ENCODE measurements around the gene PDP2.
A peak's percentile ranks its signal among the peaks of the same experiment; 100 is the strongest.
"Not testable (repeated sequence)": the region's sequence is repeated elsewhere in the genome, so short reads cannot be mapped to it uniquely, and the experiment has no call there.

PDP2 gene

DNA sequence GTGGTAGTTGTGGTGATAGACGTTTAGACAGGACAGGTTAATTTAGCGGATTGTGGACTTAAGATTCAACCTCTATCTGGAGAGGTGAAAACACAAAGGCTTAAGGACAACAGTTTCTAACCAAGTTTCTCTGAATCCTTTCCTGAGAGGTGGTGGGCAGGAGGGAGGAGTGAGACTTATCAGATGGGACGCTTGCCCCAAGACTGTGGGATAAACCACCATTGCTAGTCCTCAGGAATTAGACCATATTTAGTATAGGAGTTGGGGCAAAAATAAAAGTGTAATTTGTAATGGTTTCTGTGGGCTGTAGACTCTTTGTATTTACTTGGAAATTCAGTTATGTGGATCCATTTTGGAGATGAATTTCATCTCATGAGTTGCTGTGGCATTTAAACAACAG is 6.6 kb downstream of the PDP2 start:
- no peak for DNase-seq

DNA sequence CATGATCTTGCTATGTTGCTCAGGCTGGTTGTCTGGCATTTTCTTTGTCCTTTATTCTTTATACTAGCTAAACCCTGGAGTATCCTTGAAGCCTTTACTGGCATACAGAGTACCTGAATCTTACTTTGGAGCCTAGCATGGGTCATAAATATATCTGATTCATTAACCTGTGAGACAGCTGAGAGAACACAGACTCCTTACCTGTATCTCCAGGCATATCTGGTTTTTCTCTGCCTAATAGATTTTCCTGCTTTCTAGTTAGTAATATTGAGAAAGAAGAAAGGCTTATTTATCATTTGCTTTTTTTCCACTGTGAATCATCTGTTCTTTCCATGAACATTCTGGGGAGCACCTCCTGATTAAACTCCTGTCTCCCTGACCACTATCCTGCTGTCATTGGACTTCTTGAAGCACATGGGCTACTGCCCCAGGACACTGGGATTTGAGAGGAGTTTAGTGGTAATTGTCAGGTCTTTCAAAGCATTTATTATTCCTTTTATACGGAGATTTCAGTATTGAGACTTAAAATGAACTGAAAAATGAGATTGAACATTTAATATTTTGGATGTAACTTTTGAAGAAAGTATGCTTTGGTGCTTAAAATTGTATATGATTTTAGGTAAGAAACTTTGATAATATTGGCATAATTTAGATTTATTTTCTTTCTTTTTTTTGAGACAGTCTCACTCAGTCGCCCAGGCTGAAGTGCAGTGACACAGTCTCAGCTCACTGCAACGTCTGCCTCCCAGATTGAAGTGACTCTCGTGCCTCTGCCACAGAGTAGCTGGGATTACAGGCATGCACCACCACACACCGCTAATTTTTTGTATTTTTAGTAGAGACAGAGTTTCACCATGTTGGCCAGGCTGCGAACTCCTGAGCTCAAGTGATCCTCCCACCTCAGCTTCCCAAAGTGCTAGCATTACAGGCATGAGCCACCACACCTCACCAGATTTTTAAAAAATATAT is 8.6 kb downstream of the PDP2 start:
- DNase-seq = no peak

DNA sequence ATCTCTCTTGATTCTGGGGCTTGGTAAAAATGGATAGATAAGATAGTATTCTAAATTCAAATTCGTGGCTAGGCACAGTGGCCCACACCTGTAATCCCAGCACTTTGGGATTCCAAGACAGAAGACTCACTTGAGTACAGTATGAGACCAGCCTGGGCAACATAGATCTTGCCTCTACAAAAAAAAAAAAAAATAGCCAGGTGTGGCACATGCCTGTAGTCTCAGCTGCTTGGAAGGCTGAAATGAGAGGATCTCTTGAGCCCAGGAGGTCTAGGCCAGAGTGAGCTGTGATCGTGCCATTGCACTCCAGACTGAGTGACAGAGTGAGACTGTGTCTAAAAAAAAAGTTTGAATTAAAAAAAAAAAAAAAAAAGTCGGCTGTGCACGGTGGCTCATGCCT is 9.3 kb downstream of the PDP2 start:
- DNase-seq = no peak

DNA sequence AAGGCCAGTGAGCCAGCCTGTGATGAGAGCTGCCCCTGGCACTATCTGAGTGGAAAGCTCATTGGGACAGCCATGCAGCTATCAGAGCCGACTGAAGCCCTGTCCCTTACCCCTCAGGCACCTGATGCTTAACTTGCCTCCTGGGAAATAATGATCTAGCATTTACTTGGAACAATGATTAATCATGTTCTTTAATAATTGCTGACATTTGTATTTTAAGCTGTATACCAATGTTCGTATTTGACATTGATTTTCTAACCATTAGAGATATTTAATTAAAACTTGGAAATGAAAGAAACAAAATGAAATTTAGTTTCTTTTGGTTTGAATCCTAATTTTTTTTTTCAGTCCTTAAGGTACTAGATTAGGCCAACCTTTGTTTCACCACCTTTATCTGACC is 10.5 kb downstream of the PDP2 start:
- no peak for DNase-seq

DNA sequence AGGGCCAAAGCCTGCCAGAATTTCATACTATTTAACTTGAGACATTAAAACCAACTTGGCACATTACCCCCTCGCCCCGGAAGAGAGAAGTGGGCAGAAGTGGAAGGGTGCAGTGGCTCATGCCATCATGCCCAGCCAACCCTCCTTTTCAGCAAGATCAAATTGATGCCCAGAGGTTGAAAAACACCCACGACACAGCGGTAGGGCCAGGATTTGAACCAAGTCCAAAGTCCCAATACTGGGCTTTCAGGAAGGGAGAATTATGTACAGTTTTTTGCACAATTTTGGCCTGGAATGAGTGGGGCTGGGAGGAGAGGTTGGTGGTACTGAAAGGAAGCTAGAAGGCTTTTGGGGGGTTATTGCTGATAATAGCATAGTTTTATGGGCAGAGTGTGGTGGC is 11.0 kb downstream of the PDP2 start:
- DNase-seq = no peak

DNA sequence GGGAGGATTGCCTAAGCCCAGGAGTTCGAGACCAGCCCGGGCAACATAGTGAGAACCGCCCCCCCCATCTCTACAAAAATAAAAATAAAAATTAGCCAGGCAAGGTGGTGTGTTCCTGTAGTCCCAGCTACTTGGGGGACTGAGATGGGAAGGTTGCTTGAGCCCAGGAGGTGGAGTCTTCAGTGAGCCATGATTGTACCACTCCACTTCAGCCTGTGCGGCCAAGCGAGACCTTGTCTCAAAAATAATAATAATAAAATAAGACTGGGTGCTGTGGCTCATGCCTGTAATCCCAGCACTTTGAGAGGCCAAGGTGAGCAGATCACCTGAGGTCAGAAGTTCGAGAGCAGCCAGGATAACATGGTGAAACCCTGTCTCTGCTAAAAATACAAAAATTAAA is 11.5 kb downstream of the PDP2 start:
- DNase-seq = no peak

DNA sequence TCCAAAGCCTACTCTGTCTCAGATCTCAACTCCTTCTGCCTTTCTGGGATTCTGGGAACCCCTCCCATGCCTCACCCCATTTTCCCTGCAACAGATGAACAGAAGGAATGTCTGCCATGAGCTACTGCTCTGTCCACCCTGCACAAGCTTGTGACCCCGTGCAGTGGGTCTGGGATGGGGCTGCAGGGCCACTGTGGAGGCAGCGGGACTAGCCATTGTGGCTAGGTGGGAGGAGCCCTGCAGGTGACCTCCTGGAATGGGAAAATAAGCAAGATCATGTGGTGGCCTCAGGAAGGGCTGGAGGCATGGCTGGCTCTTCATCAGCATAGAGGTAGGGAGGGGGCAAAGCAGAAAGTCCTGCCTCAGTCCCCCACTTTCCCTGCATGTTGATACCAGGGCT is 13.7 kb downstream of the PDP2 start:
- DNase-seq = no peak

DNA sequence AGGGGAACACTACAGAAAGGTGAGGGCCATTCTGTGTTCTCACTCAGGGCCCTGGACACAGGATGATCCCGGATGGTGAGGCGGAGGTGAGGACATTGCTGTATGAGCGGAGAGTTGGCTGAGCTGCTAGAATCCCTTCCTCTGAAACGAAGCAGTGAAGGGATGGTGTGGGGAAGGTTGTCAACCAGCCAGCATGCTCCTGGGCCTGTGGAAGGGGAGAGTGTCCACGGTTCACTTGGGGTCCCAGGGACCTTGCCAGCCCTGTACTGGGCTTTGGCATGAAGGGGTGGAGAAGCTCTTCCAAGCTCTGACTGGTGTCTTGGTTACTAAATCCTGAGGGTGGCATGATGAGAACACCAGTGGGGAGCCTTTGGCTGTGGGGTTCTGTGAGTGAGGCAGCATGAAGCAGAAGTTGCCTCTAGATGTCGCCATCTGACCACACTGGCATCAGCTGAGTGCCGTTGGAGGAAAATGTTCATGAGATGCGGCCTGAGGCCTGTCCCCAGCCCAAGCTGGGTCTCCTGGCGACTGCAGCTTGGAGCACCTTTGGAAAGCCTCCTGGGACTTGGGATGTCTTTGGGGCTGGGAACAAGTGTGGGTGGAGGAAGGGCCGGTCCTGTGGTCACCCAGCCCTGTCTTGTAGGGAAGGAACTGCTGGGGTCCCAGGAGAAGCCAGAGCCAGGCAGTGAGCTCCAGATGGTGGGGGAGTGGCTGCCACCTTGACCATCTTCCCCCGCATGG is 14.8 kb downstream of the PDP2 start:
- peak; percentile 60 for DNase-seq

DNA sequence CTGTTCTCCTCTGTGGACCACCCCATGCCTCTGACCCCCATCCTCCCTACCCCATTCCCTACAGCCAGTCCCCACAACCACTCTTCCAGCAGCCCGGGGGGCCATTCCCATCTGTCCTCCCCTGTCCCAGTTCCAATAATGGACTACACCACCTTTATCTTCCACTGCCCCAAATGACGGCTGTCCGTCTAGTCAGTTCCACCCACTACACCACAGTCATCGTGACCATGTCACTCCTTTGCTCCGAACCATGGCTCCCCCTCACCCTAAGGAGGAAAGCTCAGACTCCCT is 15.3 kb downstream of the PDP2 start:
- DNase-seq = no peak

DNA sequence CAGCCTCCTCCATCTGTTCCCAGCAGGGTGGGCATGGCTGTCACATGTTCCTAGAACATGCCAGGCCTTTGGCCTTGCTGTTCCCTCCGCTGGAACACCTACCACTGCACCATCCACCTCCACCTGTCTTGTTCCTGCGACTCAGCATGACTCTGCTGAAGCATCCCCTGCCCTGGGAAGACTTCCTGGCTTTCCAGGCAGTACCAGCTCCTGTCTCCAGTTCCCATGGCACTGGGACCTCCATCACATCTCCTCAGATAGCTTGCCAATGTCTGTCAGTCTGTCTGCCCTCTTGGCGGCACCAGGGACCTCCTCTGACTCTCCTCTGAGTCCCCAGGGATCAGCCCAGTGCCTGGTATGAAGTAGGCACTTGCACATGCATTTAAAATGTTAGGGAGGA is 15.7 kb downstream of the PDP2 start:
- no peak for DNase-seq

DNA sequence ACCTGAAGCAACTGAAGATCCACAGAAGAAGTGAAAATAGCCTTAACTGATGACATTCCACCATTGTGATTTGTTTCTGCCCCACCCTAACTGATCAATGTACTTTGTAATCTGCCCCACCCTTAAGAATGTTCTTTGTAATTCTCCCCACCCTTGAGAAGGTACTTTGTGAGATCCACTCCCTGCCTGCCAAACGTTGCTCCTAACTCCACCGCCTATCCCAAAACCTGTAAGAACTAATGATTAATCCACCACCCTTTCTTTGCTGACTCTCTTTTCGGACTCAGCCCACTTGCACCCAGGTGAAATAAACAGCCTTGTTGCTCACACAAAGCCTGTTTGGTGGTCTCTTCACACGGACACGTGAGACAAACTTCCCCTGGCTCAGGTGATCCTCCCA is 16.4 kb downstream of the PDP2 start:
- not testable (repeated sequence) for DNase-seq

DNA sequence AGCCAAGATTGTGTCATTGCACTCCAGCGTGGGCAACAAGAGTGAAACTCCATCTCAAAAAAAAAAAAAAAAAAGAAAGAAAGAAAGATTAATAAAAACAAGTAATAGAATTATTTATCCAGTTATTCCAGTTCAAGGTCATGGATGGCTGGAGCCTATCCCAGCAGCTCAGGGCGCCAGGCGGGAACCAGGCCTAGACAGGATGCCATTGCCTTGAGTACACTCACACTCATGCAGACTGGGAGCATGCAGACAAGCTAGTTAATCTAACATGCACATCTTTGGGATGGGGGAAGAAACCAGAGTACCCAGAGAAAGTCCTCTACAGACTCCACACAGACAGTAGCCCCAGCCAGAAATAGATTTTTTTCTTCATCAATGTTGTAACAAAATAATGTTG is 17.9 kb downstream of the PDP2 start:
- no peak for DNase-seq

DNA sequence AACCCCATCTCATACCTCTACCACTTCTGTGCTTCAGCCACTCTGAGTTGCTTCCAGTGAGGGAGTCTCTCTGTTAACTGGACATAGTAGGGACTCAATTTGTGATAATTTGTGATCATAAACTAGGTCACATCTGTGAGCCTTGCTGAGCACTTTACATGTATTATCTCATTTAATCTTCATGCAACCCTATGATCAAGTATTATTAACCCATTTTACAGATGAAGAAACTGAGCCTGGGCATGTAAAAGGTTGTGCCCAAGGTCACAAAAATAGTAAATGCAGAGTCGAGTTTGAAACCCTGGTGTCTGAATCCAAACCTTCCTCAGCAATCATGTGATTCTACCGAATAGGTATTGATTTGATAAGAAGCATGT is 18.6 kb downstream of the PDP2 start:
- no peak for DNase-seq

DNA sequence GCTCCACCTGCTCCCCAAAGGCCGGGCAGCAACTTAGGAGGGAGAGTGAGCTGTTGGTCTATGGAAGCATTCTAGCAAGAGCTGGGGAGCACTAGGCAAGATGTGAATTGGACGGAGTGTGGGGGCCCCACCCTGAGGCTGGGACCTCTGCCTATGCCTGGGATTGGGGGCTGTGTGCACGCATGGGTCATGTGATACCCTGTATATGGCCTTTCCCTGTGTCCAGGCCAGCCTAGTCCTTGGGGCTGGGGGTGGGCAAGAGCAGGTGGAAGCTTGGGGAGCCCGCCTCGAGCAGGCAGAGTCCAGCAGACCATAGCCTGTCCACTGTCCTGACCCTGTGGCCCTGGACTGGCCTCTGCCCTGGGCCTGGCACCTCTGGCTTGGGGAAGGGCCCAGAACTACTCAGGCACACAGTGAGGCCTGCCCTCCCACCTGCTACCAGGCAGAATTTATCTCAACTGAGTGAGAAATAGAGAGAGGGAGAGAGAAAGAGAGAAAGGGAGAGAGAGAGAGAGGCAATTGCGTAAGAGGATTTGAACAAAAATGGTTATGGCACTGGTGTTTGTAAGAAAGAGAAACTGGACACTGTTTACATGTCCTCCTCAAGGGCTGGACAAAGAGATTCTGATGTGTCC is 19.1 kb downstream of the PDP2 start:
- DNase-seq = no peak

DNA sequence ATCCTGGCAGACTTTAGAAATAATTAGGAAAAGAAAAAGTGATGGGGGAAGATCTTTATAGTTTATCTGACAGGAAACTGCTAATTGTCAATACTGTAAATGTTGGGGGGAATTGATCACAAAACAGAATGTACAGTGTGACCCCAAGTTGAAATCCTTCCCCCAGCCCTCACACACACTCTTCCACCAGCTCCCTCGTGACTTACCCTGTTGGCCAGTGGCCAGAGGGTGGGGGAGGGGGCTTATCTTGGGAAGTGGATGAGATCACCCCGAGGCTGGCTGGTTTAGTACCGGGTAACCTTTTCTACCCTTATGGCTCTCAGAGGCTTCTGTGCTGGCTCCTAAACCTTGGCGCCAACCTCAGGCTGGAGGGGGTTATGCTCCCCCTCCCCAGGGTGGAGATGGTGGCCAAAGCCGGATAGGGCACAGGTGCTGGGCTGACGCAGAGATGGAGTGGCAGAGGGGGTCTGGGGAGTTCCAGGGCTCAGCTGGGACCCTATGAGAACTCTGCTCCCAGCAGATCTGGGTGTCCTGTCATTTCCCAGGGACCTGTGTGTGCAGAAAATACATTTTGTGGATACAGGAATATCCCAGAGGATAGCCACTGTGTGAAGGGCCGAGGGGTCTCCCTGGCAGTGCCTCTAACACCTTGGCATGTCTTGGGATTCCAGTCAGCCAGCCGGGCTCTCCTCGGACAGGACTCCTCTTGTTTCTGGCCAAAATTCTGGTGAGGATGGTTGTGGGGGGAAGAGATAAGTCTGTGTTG is 19.8 kb downstream of the PDP2 start:
- no peak for DNase-seq

DNA sequence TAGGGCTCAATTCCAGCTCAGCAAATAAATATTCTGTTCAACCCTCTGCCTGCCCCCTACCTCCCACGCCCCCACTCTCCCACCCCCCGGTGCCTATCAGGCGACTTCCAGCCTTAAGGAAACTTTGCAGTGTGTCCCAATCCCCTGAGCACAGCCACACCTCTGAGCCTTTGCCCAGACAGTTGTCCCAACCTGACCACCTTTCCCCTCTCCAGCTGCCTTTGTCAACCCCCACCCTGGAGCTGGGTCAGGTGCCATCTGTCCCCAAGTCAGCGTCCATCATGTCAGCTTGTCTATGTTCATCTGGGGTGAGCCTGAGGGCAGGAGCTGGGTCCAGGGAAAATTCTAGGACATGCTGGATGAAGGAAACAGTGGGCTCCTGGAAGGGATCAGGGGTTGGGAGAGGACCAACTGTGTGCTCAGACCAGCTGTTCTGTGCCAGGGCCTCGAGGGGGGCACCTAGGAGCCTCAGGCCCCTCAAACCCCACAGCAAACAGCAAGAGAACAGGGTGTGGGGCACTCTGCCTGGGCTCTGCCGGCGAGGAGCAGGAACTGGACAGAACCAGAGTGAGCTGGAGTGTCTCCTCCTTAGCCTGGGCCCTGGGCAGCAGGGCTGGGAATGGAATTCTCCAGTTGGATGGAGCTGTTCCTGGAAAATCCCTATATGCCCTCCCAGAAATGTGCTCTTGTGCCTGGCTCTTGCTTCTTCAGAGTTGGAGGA is 20.6 kb downstream of the PDP2 start:
- no peak for DNase-seq

DNA sequence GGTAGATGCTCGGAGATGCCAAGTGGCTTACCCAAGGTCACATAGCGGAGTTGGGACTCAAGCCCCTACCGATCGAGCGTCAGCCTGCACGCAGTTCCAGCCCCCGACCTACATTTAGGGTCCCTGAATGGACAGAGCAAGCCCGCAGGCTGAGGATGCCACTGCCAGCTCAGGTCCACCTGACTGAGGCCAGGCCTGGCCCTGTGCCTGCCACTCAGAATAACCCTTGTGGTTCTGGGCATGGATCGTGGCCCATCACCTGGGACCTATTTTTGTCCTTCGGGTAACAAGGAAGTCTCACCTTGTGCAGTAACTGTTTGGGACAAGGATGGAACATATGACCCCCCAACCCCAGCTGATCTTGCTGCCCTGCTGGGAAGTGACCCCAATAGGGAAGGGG is 21.3 kb downstream of the PDP2 start:
- DNase-seq = no peak

DNA sequence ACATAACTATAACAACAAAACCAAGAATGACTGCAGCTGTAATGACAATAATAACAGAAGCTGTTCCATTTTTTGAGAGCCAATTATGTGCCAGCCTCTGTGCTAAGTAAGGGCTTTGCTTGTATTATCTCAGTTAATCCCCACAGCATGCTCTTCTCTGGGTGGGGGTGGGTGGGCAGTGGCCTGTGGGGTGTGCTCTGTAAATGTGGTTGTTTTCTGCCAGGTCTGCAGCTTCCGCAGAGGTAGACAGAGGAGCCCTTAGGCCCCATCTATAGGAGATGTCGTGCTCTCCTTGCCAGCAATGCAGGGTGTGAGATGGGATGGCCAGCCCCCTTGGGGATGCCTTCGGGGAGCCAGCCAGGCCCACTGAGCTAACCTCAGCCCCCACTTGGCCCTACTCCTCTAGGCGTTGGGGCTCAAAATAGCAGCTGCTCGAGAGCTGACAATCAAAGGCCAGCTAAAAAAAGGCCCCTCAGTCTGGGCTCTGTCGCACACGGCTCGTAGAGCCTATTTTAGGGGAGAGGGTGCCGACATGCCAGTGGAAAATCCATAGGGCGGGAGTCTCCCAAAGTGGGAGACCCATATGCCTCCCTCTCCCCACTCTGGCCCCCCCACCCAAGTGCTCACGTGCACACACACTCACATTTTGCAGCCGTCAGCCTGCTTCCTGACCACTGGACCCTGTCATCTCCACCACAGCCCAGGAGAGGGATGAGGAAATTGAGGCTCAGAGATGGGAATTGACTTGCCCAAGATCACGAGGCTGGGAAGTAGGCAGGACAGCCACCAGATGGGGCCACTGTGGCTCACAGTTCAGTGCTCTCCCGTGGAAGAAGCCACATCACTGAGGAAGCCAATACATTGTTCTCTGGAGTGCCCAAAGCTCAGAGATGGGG is 22.6 kb downstream of the PDP2 start:
- no peak for DNase-seq

DNA sequence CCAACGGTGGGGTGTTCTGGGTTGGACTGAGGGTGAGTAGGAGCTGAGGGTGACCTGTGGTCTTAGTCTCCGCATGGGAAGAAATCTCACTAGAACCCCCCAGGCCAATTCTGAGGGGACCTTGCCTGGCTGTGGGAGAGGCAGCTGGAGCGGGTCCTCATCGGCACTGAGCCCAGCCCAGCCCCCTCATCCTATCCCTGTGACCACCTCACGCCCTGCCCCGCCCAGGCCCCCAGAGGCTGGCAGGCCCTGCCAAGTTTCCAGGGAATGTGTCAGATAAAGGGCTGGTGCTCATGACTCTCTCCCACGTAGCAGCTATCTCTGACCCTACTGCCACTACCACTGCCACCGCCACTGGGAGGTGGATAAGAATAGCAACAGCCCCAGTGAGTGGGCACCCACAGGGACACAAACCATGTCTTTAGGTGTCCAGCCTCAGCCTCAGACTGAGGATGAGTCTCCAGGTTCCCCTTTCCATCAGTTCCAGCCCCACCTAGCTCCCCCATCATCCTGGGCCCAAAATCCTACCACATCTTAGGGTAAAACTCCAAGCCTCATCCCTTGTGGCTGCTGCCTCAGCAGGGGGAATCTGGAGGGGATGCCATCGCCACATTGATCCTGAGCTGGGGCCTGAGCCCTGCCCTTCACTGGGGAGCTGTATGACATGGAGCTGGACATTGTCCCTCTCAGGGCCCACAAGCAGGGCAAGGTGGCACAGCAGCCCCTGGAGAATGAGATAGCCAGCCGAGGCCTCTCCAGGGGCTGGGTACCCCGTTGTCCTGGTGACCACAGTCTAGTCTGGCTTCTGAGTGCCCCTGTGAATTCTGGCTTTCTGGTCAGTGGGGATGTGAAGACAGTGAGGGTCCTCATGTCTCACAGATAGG is 23.5 kb downstream of the PDP2 start:
- DNase-seq = no peak

DNA sequence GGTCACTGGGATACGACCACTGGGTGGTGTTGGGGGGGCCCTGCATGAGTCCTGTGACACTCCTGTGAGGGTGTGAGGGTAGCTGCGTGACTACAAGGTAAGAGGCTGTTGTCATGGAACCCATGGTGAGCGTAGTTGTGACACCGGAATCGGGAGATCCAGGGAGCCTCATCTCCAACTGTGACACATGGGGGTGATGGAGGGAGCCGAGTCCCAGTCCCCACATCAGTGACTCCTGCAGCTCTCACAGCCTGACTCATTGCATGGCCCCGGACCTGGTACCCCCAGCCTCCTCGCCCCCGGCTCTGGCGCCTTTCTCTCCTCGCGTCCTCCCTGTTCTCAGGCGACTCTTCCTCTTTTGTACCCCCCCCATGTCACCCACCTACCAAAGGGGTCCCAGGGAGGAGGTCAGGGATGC is 24.1 kb downstream of the PDP2 start:
- DNase-seq = no peak
